ENCODE measurements around the gene NEMP1. TPM values are rescaled to one million over a fixed set of nuclear protein-coding genes. Genes with fewer than 3 reads are reported as not detected.

Gene NEMP1
- total and polyA plus RNA-seq, 2 of the 8 experiments (the other 6 are each of a cell fraction or from before 2014, with no cell fraction given): 30.1 to 43.2 TPM

GRCh38 chr12:57055824-57056223 is 22.8 kb downstream of the NEMP1 start:
- no peak overlapping the region for H3K4ac ChIP-seq (replicated peaks; ENCODE audit: insufficient read length, low read depth, low read length)

More at GRCh38 chr12:57055824-57056223, 22.8 kb downstream of the NEMP1 start:
- H4K20me1 ChIP-seq (replicated peaks in 1 of 2; ENCODE audit: control insufficient read depth in 1 of 2, insufficient read depth in 2 of 2, low read length in 2 of 2): no peaks in the 10 kb centered on the region
- ChIA-PET POLR2A (ENCODE audit: partially characterized antibody) (interaction anchor here (1.3 to 1.8 kb wide), 3 partner anchors 24 to 56 kb away, joined by 4 to 7 read pairs (median 5); no protein-coding TSS in a partner anchor), CTCF (ENCODE audit: partially characterized antibody) (interaction anchor here (0.6 to 3.2 kb wide), 6 partner anchors 10 to 56 kb away, joined by 3 to 13 read pairs (median 6); partner anchors contain the start of gene STAT6)
- no peak overlapping the region for H2BK15ac ChIP-seq (ENCODE audit: low read length)
- no peak overlapping the region for H2BK20ac ChIP-seq (ENCODE audit: low read length)
- no peaks in the 10 kb centered on the region for H3K4me1 ChIP-seq (replicated peaks in 1 of 4; ENCODE audit: control insufficient read depth in 3 of 4, insufficient read depth in 4 of 4, low read length in 3 of 4)
- WGBS, 2 experiments (ENCODE audit: extremely low coverage in 1 of 2, insufficient coverage in 1 of 2, insufficient read length in 1 of 2, insufficient replicate concordance in 2 of 2, low coverage in 1 of 2, low lambda C conversion rate in 2 of 2, missing lambda C conversion rate in 1 of 2): 80% methylated on average over 3 of the region's 3 CpGs; no CpG with 5 or more reads in 1 of the 2 experiments
- no peak overlapping the region for H3K14ac ChIP-seq (ENCODE audit: insufficient read length)
- H3K18ac ChIP-seq (ENCODE audit: extremely low read depth, low read length): no peak overlapping the region
- H3K9ac ChIP-seq (replicated peaks in 1 of 4; ENCODE audit: extremely low read depth in 1 of 4, low read depth in 3 of 4, low read length in 3 of 4): no peak overlapping the region
- no peak overlapping the region for H3K27ac ChIP-seq (ENCODE audit: low read depth, low read length)
- H3K56ac ChIP-seq (replicated peaks; ENCODE audit: insufficient read length, low read depth, low read length): no peak overlapping the region
- H3K4me2 ChIP-seq (ENCODE audit: insufficient read depth in 1 of 2, low read depth in 2 of 2, low read length in 2 of 2): no peak overlapping the region
- no peak overlapping the region for H2BK120ac ChIP-seq (replicated peaks; ENCODE audit: low read depth, low read length)
- peaks cover 16 to 58% (median 40%) of the 10 kb centered on the region in 4 experiments for H3K36me3 ChIP-seq (ENCODE audit: control insufficient read depth in 2 of 4, insufficient read depth in 4 of 4, low read length in 3 of 4)
- no peaks in the 10 kb centered on the region for H3K79me2 ChIP-seq (ENCODE audit: control insufficient read depth in 1 of 2, insufficient read depth in 2 of 2, low read length in 2 of 2)
- H3K9me3 ChIP-seq (ENCODE audit: insufficient read depth in 2 of 2, low read depth in 1 of 2, low read length in 1 of 2): no peaks in the 10 kb centered on the region
- no peak overlapping the region for H3K23ac ChIP-seq (ENCODE audit: insufficient read length)
- H4K8ac ChIP-seq (ENCODE audit: extremely low read depth, insufficient read depth, low read length): no peak overlapping the region
- no peak overlapping the region for H2AFZ ChIP-seq (ENCODE audit: low read length)
- H3K79me1 ChIP-seq (ENCODE audit: low read depth, low read length): no peaks in the 10 kb centered on the region
- H3K4me3 ChIP-seq (ENCODE audit: extremely low read depth in 1 of 4, insufficient read depth in 2 of 4, low read depth in 3 of 4, low read length in 4 of 4): no peak overlapping the region
- no peaks in the 10 kb centered on the region for H3K23me2 ChIP-seq (ENCODE audit: low read depth, low read length)
- TF ChIP-seq CHD2 (IDR thresholded peaks at IDR 0.05; ENCODE audit: low read length) (no peak), SIX5 (IDR thresholded peaks at IDR 0.05; ENCODE audit: low read depth, low read length) (no peak), E2F6 (IDR thresholded peaks at IDR 0.05) (no peak), ATF2 (IDR thresholded peaks at IDR 0.05; ENCODE audit: low read length) (no peak)
- no peaks in the 10 kb centered on the region for H3K27me3 ChIP-seq (replicated peaks in 1 of 4; ENCODE audit: control insufficient read depth in 3 of 4, extremely low read depth in 1 of 4, insufficient read depth in 3 of 4, low read length in 3 of 4)
- no peak overlapping the region for H2BK12ac ChIP-seq (ENCODE audit: low read depth, low read length)
- H2BK5ac ChIP-seq (ENCODE audit: low read depth, low read length): no peak overlapping the region
- no peak overlapping the region for H4K91ac ChIP-seq (replicated peaks; ENCODE audit: insufficient read length, low read length)
- FAIRE-seq (no peak), DNase-seq (ENCODE audit: low read depth in 1 of 2, low spot score in 2 of 2) (no peak)
- H4K5ac ChIP-seq (ENCODE audit: insufficient read length, low read depth, low read length): no peak overlapping the region
- no peak overlapping the region for H2AK5ac ChIP-seq (ENCODE audit: low read depth, low read length)
